ENCODE measurements around the gene DAZ3. TPM values are rescaled to one million over a fixed set of nuclear protein-coding genes. Genes with fewer than 3 reads are reported as not detected.
"Not testable (repeated sequence)": the region's sequence is repeated elsewhere in the genome, so short reads cannot be mapped to it uniquely, and the experiment has no call there.

Gene DAZ3
- not detected for total RNA-seq

- H3K9me3 Mint-ChIP-seq; H3K27me3 Mint-ChIP-seq (ENCODE audit: low read depth); H3K36me3 Mint-ChIP-seq (ENCODE audit: low read depth); CTCF ChIA-PET; H3K27ac Mint-ChIP-seq; H3K4me1 Mint-ChIP-seq (ENCODE audit: low read depth); DNase-seq; H3K4me3 Mint-ChIP-seq; intact Hi-C loops (cut with micrococcal nuclease): not testable (repeated sequence)
Measured at GRCh38 chrY:24813293-24813692, at the start of gene DAZ3. Gene DAZ3 (minus strand): TSS chrY:24813393. CDS start chrY:24813185, 208 bp downstream.

DNA sequence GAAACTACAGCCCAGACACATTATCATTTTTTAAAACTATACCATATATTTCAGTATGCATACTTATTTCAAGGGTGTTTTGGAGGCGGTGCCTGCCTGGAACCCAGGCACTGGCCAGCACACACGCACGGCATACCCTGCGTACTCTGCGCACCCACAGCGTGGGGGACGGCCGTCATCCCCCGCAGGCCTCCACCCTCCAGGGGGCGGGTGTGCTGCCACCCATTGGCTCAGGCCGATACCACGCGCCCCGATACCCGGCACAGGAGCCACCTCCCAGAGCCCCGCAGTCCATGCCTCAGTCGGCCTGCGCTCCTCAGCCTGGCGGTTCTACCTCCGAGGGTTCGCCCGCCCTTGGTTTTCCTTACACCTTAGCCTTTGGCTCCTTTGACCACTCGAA, 20.4 kb upstream of the DAZ3 start, which contains the start of gene DAZ4:
TSS of gene DAZ4 (plus strand) at position 301 of the 400 bp plus-strand sequence. CDS start 208 bp downstream, outside the sequence.
- H3K27ac Mint-ChIP-seq, CTCF ChIA-PET: not testable (repeated sequence)

GRCh38 chrY:24825069-24825468, 11.9 kb upstream of the DAZ3 start:
- H3K36me3 Mint-ChIP-seq (ENCODE audit: low read depth); H3K4me1 Mint-ChIP-seq (ENCODE audit: low read depth); H3K27me3 Mint-ChIP-seq (ENCODE audit: low read depth); CTCF ChIA-PET; H3K4me3 Mint-ChIP-seq; DNase-seq; intact Hi-C loops (cut with micrococcal nuclease); H3K9me3 Mint-ChIP-seq; H3K27ac Mint-ChIP-seq: not testable (repeated sequence)

More for the DNA sequence above, 20.4 kb upstream of the DAZ3 start, which contains the start of gene DAZ4:
- H3K27me3 Mint-ChIP-seq (ENCODE audit: low read depth); intact Hi-C loops (cut with micrococcal nuclease); H3K4me3 Mint-ChIP-seq; H3K4me1 Mint-ChIP-seq (ENCODE audit: low read depth); H3K36me3 Mint-ChIP-seq (ENCODE audit: low read depth); DNase-seq; H3K9me3 Mint-ChIP-seq: not testable (repeated sequence)

- H3K4me1 Mint-ChIP-seq (ENCODE audit: low read depth); H3K27me3 Mint-ChIP-seq (ENCODE audit: low read depth); H3K4me3 Mint-ChIP-seq; H3K36me3 Mint-ChIP-seq (ENCODE audit: low read depth); CTCF ChIA-PET; H3K27ac Mint-ChIP-seq; DNase-seq; H3K9me3 Mint-ChIP-seq; intact Hi-C loops (cut with micrococcal nuclease): not testable (repeated sequence)
Measured at GRCh38 chrY:24824184-24824879, 11.1 kb upstream of the DAZ3 start.

DNA sequence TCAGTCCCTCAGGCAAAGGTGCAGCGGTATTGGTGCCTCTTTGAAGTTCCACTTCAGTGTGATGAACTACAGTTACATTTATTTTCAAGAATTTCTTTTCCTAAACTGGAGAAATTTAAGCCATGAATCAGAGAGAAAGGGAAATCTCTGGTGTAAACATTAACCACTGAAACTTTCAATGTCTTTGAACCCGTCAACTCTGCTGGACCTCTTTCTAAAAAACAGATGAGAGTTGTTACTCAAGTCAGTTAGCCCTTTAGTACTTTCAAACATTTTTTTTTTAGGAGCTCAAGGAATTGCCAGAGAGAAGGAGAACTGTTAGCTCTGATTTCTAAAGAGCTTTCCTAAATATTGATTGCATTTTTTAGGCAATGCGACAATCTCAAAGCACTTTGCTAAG, 8.6 kb upstream of the DAZ3 start:
- H3K9me3 Mint-ChIP-seq; H3K4me3 Mint-ChIP-seq; DNase-seq; H3K36me3 Mint-ChIP-seq (ENCODE audit: low read depth); intact Hi-C loops (cut with micrococcal nuclease); H3K4me1 Mint-ChIP-seq (ENCODE audit: low read depth); CTCF ChIA-PET; H3K27me3 Mint-ChIP-seq (ENCODE audit: low read depth); H3K27ac Mint-ChIP-seq: not testable (repeated sequence)

Other genes with a start within 250 kb of the DAZ3 start
- not detected for gene BPY2B, start 195.4 kb downstream of the DAZ3 start, total RNA-seq
- gene DAZ4, start 20.5 kb upstream of the DAZ3 start, total RNA-seq = not detected
- gene BPY2C, start 238.7 kb upstream of the DAZ3 start, total RNA-seq = not detected